Hematopoietic multipotent progenitor cell treated with erythropoietin and hydrocortisone succinate and interleukin-3 and kit ligand, for 6 days (in vitro differentiated cells): ENCODE results near the gene GULP1.

Experiments
- DNase-seq: peaks from one replicate; pipeline ENCODE4 v3.0.0-alpha.2; 2015

The GULP1 gene

GRCh38 chr2:188610050-188610444, 318.4 kb downstream of the GULP1 start:
- DNase-seq, result no peak

- DNase-seq, result peak; percentile 11
Observed at GRCh38 chr2:188610827-188611226, 319.2 kb downstream of the GULP1 start.

- DNase-seq, result no peak
Observed at GRCh38 chr2:188619146-188619545, 327.5 kb downstream of the GULP1 start.

GRCh38 chr2:188620916-188621315, 329.2 kb downstream of the GULP1 start:
- DNase-seq, result no peak

GRCh38 chr2:188622601-188623260, 331.1 kb downstream of the GULP1 start:
- DNase-seq, result no peak

GRCh38 chr2:188623995-188624643, 332.4 kb downstream of the GULP1 start:
- no peak for DNase-seq

GRCh38 chr2:188627471-188627870, 335.8 kb downstream of the GULP1 start:
- DNase-seq, result no peak

GRCh38 chr2:188628989-188629752, 337.5 kb downstream of the GULP1 start:
- no peak for DNase-seq

GRCh38 chr2:188629753-188630527, 338.3 kb downstream of the GULP1 start:
- no peak for DNase-seq

GRCh38 chr2:188631037-188631809, 339.5 kb downstream of the GULP1 start:
- DNase-seq, result no peak

GRCh38 chr2:188634656-188635055, 343.0 kb downstream of the GULP1 start:
- no peak for DNase-seq
